GM12892 (cell line): Measurements from ENCODE around the gene ZBTB20.

Experiments used
- POLR2A ChIP-seq: IDR thresholded peaks from 2 replicates; pipeline ENCODE4 v1.6.1; 2011; ENCODE audit warnings: low read depth, low read length, control low read depth
- POLR2AphosphoS5 ChIP-seq: IDR thresholded peaks from 2 replicates; pipeline ENCODE4 v1.6.1; 2011; ENCODE audit warnings: low read depth, low read length, control low read depth
- TAF1 ChIP-seq: IDR thresholded peaks from 2 replicates; pipeline ENCODE4 v1.6.1; 2011; ENCODE audit warnings: low read depth, mild to moderate bottlenecking, control low read depth, low read length, borderline replicate concordance

GRCh38 chr3:114642951-114643741, 503.9 kb downstream of the ZBTB20 start:
- no peak for TF ChIP-seq POLR2A
- TF ChIP-seq POLR2AphosphoS5 = no peak
- no peak for TF ChIP-seq TAF1
